Endothelial cell (in vitro differentiated cells): ENCODE results near the gene BRINP2. TPM values are rescaled to one million over a fixed set of nuclear protein-coding genes. Genes with fewer than 3 reads are reported as not detected.

ENCODE experiments used
- DNase-seq: peaks from one replicate; pipeline ENCODE4 v3.0.0; 2021; ENCODE audit warnings: low spot score
- H3K27ac Mint-ChIP-seq: one replicate; pipeline ENCODE4 v1.8.0; 2021; ENCODE audit warnings: mixed read lengths, inconsistent platforms; ENCODE audit not compliant: unreplicated experiment
- H3K27me3 Mint-ChIP-seq: one replicate; pipeline ENCODE4 v1.8.0; 2021; ENCODE audit warnings: mild to moderate bottlenecking, moderate library complexity, mixed read lengths, inconsistent platforms; ENCODE audit not compliant: unreplicated experiment
- H3K36me3 Mint-ChIP-seq: one replicate; pipeline ENCODE4 v1.8.0; 2021; ENCODE audit warnings: mild to moderate bottlenecking, low read depth, mixed read lengths, inconsistent platforms; ENCODE audit not compliant: unreplicated experiment
- H3K4me1 Mint-ChIP-seq: one replicate; pipeline ENCODE4 v1.8.0; 2021; ENCODE audit warnings: mild to moderate bottlenecking, mixed read lengths, inconsistent platforms; ENCODE audit not compliant: unreplicated experiment
- H3K4me3 Mint-ChIP-seq: one replicate; pipeline ENCODE4 v1.8.0; 2021; ENCODE audit warnings: mild to moderate bottlenecking, mixed read lengths, inconsistent platforms; ENCODE audit not compliant: unreplicated experiment
- H3K9me3 Mint-ChIP-seq: one replicate; pipeline ENCODE4 v1.8.0; 2021; ENCODE audit warnings: mixed read lengths, inconsistent platforms; ENCODE audit not compliant: unreplicated experiment
- CTCF ChIP-seq: fragments of 200-600 bp; sonication (generic); IDR thresholded peaks from one replicate; pipeline ENCODE4 v1.5.0; 2021; ENCODE audit warnings: antibody characterized with exemption; ENCODE audit not compliant: unreplicated experiment
- total RNA-seq: library from RNA; stranded (reverse); fragmentation: NEBNext Ultra II Directional; extraction: Animal tissue kit (Norgen Biotek cat#: 25700); gene quantifications from one replicate; pipeline ENCODE4 v1.2.1, GENCODE V29; 2021; ENCODE audit not compliant: unreplicated experiment

The BRINP2 gene
- total RNA-seq, 1 donor from 2014 or later, result 0.59 TPM

- H3K9me3 Mint-ChIP-seq, result no peaks in the 10 kb centered on the region
- H3K27me3 Mint-ChIP-seq, result peaks cover 1% of the 10 kb centered on the region
- H3K4me1 Mint-ChIP-seq, result peaks cover 13% of the 10 kb centered on the region
- no peaks in the 10 kb centered on the region for H3K36me3 Mint-ChIP-seq
- DNase-seq, result no peak
- TF ChIP-seq CTCF, result no peak
- no peak overlapping the region for H3K27ac Mint-ChIP-seq
- H3K4me3 Mint-ChIP-seq, result no peak overlapping the region
Measured at GRCh38 chr1:177306981-177307380, 136.2 kb downstream of the BRINP2 start.

GRCh38 chr1:177307771-177308170, 137.0 kb downstream of the BRINP2 start:
- H3K27me3 Mint-ChIP-seq, result peaks cover 1% of the 10 kb centered on the region
- TF ChIP-seq CTCF, result no peak
- peaks cover 13% of the 10 kb centered on the region for H3K4me1 Mint-ChIP-seq
- no peaks in the 10 kb centered on the region for H3K36me3 Mint-ChIP-seq
- H3K9me3 Mint-ChIP-seq, result no peaks in the 10 kb centered on the region
- no peak overlapping the region for H3K27ac Mint-ChIP-seq
- no peak overlapping the region for H3K4me3 Mint-ChIP-seq
- no peak for DNase-seq

GRCh38 chr1:177309880-177310279, 139.1 kb downstream of the BRINP2 start:
- Mint-ChIP-seq H3K36me3 (no peaks in the 10 kb centered on the region), H3K27ac (no peak overlapping the region), H3K27me3 (peaks cover 1% of the 10 kb centered on the region), H3K4me3 (no peak overlapping the region), H3K4me1 (peaks cover 8% of the 10 kb centered on the region), H3K9me3 (no peaks in the 10 kb centered on the region)
- DNase-seq, result no peak
- TF ChIP-seq CTCF, result no peak

- H3K27me3 Mint-ChIP-seq, result peaks cover 1% of the 10 kb centered on the region
- peaks cover 11% of the 10 kb centered on the region for H3K4me1 Mint-ChIP-seq
- no peaks in the 10 kb centered on the region for H3K36me3 Mint-ChIP-seq
- H3K9me3 Mint-ChIP-seq, result no peaks in the 10 kb centered on the region
- no peak for DNase-seq
- H3K4me3 Mint-ChIP-seq, result no peak overlapping the region
- no peak for TF ChIP-seq CTCF
- no peak overlapping the region for H3K27ac Mint-ChIP-seq
Measured at GRCh38 chr1:177310326-177310725, 139.6 kb downstream of the BRINP2 start.

GRCh38 chr1:177311111-177311510, 140.4 kb downstream of the BRINP2 start:
- Mint-ChIP-seq H3K4me1 (peaks cover 10% of the 10 kb centered on the region), H3K9me3 (no peaks in the 10 kb centered on the region), H3K27ac (no peak overlapping the region), H3K27me3 (peaks cover 3% of the 10 kb centered on the region), H3K4me3 (no peak overlapping the region), H3K36me3 (no peaks in the 10 kb centered on the region)
- TF ChIP-seq CTCF, result no peak
- DNase-seq, result no peak
